ENCODE measurements around the gene TMEM150B. TPM values are rescaled to one million over a fixed set of nuclear protein-coding genes. Genes with fewer than 3 reads are reported as not detected.
A peak's percentile ranks its signal among the peaks of the same experiment; 100 is the strongest.

The TMEM150B gene
- total and polyA plus RNA-seq, 9 of the 15 experiments (the other 6 are each of a cell fraction or from before 2014, with no cell fraction given), result 0.47 to 1.3 (median 0.74) TPM; not detected in 2

DNA sequence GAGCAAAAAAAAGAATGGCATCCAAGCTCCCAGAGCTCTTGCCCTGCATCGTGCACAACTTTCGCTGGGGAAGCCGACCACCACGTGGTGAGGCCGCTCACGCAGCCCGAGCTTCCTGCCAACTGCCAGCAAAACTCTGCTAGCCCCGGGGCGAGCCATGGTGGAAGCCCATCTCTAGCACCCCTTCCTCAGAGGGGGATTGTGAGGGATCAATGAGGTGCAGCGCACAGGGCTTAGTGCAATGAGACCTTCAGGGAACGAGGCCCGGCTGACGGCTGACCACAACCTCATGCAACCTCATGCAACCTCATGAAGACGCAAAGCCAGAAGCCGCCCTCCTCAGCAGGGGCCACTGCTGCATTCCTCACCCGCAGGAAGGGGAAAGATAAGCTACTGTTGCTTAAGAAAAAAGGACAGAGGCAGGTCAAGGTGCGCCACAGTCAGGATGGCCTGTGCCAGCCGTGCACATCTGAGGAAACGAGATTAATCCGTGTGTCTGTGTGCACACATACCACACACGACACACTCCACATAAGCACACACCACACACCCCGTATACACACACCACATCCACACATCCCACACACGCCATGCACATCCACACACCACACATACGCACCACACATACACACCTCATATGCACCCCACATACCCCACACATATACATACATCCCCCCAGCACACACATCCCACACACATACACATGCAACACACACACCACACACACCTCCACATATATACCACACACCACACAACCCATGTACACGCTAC is 54.8 kb downstream of the TMEM150B start (continued):
- TF ChIP-seq, protein P1, sequence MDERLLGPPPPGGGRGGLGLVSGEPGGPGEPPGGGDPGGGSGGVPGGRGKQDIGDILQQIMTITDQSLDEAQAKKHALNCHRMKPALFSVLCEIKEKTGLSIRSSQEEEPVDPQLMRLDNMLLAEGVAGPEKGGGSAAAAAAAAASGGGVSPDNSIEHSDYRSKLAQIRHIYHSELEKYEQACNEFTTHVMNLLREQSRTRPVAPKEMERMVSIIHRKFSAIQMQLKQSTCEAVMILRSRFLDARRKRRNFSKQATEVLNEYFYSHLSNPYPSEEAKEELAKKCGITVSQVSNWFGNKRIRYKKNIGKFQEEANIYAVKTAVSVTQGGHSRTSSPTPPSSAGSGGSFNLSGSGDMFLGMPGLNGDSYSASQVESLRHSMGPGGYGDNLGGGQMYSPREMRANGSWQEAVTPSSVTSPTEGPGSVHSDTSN (CRISPR knock-in tag; IDR thresholded peaks at IDR 0.05; ENCODE audit: low read depth), result no peak
- TF ChIP-seq, protein P1 (tag; conservative IDR thresholded peaks at IDR 0.05; ENCODE audit: low read depth), result no peak
- peak; percentile 62; the same call in 1 of the 2 replicates for TF ChIP-seq TEAD2 (tag; IDR thresholded peaks at IDR 0.05)
- no peak for TF ChIP-seq NR2F6 (CRISPR knock-in tag; IDR thresholded peaks at IDR 0.05)
- 0 out of 3 replicates have a peak, but pooled peaks of 1 of the 2 experiments have one; percentile 40 for TF ChIP-seq CBX3 (IDR thresholded peaks at IDR 0.05; ENCODE audit: borderline replicate concordance in 1 of 2, low read length in 2 of 2)
- TF ChIP-seq HNRNPK (IDR thresholded peaks at IDR 0.05; ENCODE audit: low read depth, low read length, poor library complexity, severe bottlenecking), result no peak
- TF ChIP-seq SRSF7 (optimal IDR thresholded peaks at IDR 0.05; ENCODE audit: low read depth, low read length), result no peak
- no peak for TF ChIP-seq TFAM (CRISPR knock-in tag; conservative IDR thresholded peaks at IDR 0.05)
- no peak for TF ChIP-seq CCAR2 (IDR thresholded peaks at IDR 0.05; ENCODE audit: low read depth, low read length)
- TF ChIP-seq GABPA (tag; conservative IDR thresholded peaks at IDR 0.05; ENCODE audit: low read depth), result peak; percentile 54
- no peak for TF ChIP-seq PURB (CRISPR knock-in tag; IDR thresholded peaks at IDR 0.05; ENCODE audit: low read depth)
- TF ChIP-seq L3MBTL2 (IDR thresholded peaks at IDR 0.05), result peak; percentile 93
- no peak for TF ChIP-seq NELFE (IDR thresholded peaks at IDR 0.05; ENCODE audit: insufficient read depth, insufficient read length)
- peak; percentile 78 for TF ChIP-seq RBFOX2 (IDR thresholded peaks at IDR 0.05; ENCODE audit: low read depth, low read length)
- no peak for TF ChIP-seq YBX1 (IDR thresholded peaks at IDR 0.05)
- TF ChIP-seq SOX6 (IDR thresholded peaks at IDR 0.05), result peak; percentile 62
- TF ChIP-seq POLR2AphosphoS5 (IDR thresholded peaks at IDR 0.05; ENCODE audit: control insufficient read depth, insufficient read depth, low read depth, low read length), result no peak
- TF ChIP-seq, protein P2, sequence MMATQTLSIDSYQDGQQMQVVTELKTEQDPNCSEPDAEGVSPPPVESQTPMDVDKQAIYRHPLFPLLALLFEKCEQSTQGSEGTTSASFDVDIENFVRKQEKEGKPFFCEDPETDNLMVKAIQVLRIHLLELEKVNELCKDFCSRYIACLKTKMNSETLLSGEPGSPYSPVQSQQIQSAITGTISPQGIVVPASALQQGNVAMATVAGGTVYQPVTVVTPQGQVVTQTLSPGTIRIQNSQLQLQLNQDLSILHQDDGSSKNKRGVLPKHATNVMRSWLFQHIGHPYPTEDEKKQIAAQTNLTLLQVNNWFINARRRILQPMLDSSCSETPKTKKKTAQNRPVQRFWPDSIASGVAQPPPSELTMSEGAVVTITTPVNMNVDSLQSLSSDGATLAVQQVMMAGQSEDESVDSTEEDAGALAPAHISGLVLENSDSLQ (IDR thresholded peaks at IDR 0.05), result no peak
- TF ChIP-seq, protein P3, sequence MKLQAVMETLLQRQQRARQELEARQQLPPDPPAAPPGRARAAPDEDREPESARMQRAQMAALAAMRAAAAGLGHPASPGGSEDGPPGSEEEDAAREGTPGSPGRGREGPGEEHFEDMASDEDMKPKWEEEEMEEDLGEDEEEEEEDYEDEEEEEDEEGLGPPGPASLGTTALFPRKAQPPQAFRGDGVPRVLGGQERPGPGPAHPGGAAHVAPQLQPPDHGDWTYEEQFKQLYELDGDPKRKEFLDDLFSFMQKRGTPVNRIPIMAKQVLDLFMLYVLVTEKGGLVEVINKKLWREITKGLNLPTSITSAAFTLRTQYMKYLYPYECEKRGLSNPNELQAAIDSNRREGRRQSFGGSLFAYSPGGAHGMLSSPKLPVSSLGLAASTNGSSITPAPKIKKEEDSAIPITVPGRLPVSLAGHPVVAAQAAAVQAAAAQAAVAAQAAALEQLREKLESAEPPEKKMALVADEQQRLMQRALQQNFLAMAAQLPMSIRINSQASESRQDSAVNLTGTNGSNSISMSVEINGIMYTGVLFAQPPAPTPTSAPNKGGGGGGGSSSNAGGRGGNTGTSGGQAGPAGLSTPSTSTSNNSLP (IDR thresholded peaks at IDR 0.05; ENCODE audit: borderline replicate concordance, low read depth, low read length), result no peak
- 0 out of 2 replicates have a peak, but pooled peaks have one; percentile 17 for TF ChIP-seq USF1 (CRISPR knock-in tag; IDR thresholded peaks at IDR 0.05)
- no peak for TF ChIP-seq YY1 (IDR thresholded peaks at IDR 0.05; ENCODE audit: borderline replicate concordance in 1 of 3, control insufficient read depth in 1 of 3, extremely low read depth in 1 of 3, insufficient read depth in 3 of 3, insufficient read length in 1 of 3, insufficient replicate concordance in 2 of 3, low read depth in 1 of 3, low read length in 2 of 3)

All from K562 (cell line).